Cardiac muscle cell (in vitro differentiated cells and primary cell): ENCODE results near the gene RNASE2. TPM values are rescaled to one million over a fixed set of nuclear protein-coding genes. Genes with fewer than 3 reads are reported as not detected.
"Not testable (repeated sequence)": the region's sequence is repeated elsewhere in the genome, so short reads cannot be mapped to it uniquely, and the experiment has no call there.

Experiments
- DNase-seq, 2 donors: peaks; one replicate each; pipeline versions ENCODE4 v3.0.0 to v3.0.0-alpha.2; 2010 to 2017; ENCODE audit warnings: low read depth in 1 of 2, low spot score in 1 of 2
- H3K27ac ChIP-seq: fragments of 200-600 bp; sonication (generic); 2 replicates; pipeline ENCODE4 v1.5.1; 2016
- H3K27me3 ChIP-seq: fragments of 200-600 bp; sonication (generic); 2 replicates; pipeline ENCODE4 v1.6.0; 2016; ENCODE audit warnings: control low read depth
- H3K36me3 ChIP-seq: fragments of 200-600 bp; sonication (generic); 2 replicates; pipeline ENCODE4 v1.5.1; 2016; ENCODE audit warnings: control low read depth
- H3K4me1 ChIP-seq: fragments of 200-600 bp; sonication (generic); 2 replicates; pipeline ENCODE4 v1.8.1; 2017; ENCODE audit warnings: low read depth, mild to moderate bottlenecking, mixed run types
- H3K4me3 ChIP-seq: fragments of 200-600 bp; sonication (generic); 2 replicates; pipeline ENCODE4 v1.5.1; 2016; ENCODE audit warnings: mild to moderate bottlenecking
- H3K9me3 ChIP-seq: fragments of 200-600 bp; sonication (generic); 2 replicates; pipeline ENCODE4 v1.5.1; 2017; ENCODE audit warnings: low read depth, mild to moderate bottlenecking, control low read depth
- CTCF ChIP-seq: IDR thresholded peaks from 2 replicates; pipeline ENCODE4 v1.5.1; 2012; ENCODE audit warnings: low read depth, mild to moderate bottlenecking, low read length
- polyA plus RNA-seq: library from polyadenylated mRNA; unstranded; fragments of >200 nt; fragmentation: Nextera tagmentation; extraction: Ambion mirVana; gene quantifications from 2 replicates; pipeline ENCODE4 v1.2.1, GENCODE V29; 2016
- total RNA-seq: library from RNA; depleted of rRNA; stranded (reverse); fragments of >200 nt; gene quantifications from 2 replicates; pipeline ENCODE4 v1.2.3, GENCODE V29; 2016

The RNASE2 gene
- total and polyA plus RNA-seq, 2 experiments from 2014 or later: not detected

GRCh38 chr14:20935303-20935984, 19.8 kb upstream of the RNASE2 start:
- DNase-seq: no peak
- no peaks in the 10 kb centered on the region for H3K27me3 ChIP-seq

GRCh38 chr14:20945146-20945545, 10.1 kb upstream of the RNASE2 start:
- not testable (repeated sequence) for DNase-seq, H3K36me3 ChIP-seq, H3K4me3 ChIP-seq, H3K27ac ChIP-seq, H3K27me3 ChIP-seq, H3K9me3 ChIP-seq, H3K4me1 ChIP-seq

More at GRCh38 chr14:20935303-20935984, 19.8 kb upstream of the RNASE2 start:
- H3K27ac ChIP-seq: no peak overlapping the region
- no peaks in the 10 kb centered on the region for H3K9me3 ChIP-seq
- no peaks in the 10 kb centered on the region for H3K36me3 ChIP-seq
- no peak for TF ChIP-seq CTCF
- no peak overlapping the region for H3K4me3 ChIP-seq
- H3K4me1 ChIP-seq: no peaks in the 10 kb centered on the region

- H3K4me1 ChIP-seq, H3K36me3 ChIP-seq, H3K27ac ChIP-seq: not testable (repeated sequence)
Observed at GRCh38 chr14:20946707-20947106, 8.6 kb upstream of the RNASE2 start.

GRCh38 chr14:20955538-20955873, 219 bp downstream of the RNASE2 start:
- not testable (repeated sequence) for H3K36me3 ChIP-seq, H3K4me3 ChIP-seq, DNase-seq, H3K9me3 ChIP-seq, H3K27me3 ChIP-seq, H3K4me1 ChIP-seq, H3K27ac ChIP-seq

More at GRCh38 chr14:20946707-20947106, 8.6 kb upstream of the RNASE2 start:
- not testable (repeated sequence) for DNase-seq, H3K4me3 ChIP-seq, H3K9me3 ChIP-seq, H3K27me3 ChIP-seq

- no peak for DNase-seq
- no peaks in the 10 kb centered on the region for H3K4me1 ChIP-seq
- peaks cover 4% of the 10 kb centered on the region for H3K27me3 ChIP-seq
- no peak for TF ChIP-seq CTCF
- H3K27ac ChIP-seq: no peak overlapping the region
- H3K36me3 ChIP-seq: no peaks in the 10 kb centered on the region
- no peak overlapping the region for H3K4me3 ChIP-seq
- no peaks in the 10 kb centered on the region for H3K9me3 ChIP-seq
Observed at GRCh38 chr14:20956376-20956976, 1.2 kb downstream of the RNASE2 start.

- H3K4me1 ChIP-seq, H3K27ac ChIP-seq, DNase-seq, H3K4me3 ChIP-seq, H3K36me3 ChIP-seq, H3K27me3 ChIP-seq, H3K9me3 ChIP-seq: not testable (repeated sequence)
Observed at GRCh38 chr14:20958946-20959345, 3.7 kb downstream of the RNASE2 start.

- peaks cover 3% of the 10 kb centered on the region for H3K4me1 ChIP-seq
- H3K27me3 ChIP-seq: peaks cover 6% of the 10 kb centered on the region
- H3K4me3 ChIP-seq: no peak overlapping the region
- no peaks in the 10 kb centered on the region for H3K36me3 ChIP-seq
- TF ChIP-seq CTCF: no peak
- H3K27ac ChIP-seq: no peak overlapping the region
- no peaks in the 10 kb centered on the region for H3K9me3 ChIP-seq
- no peak for DNase-seq
Observed at GRCh38 chr14:20969336-20969735, 14.0 kb downstream of the RNASE2 start.

- DNase-seq: no peak
- Histone ChIP-seq H3K4me1 (peaks cover 3% of the 10 kb centered on the region), H3K27ac (peak overlapping the region; percentile 82), H3K4me3 (peak overlapping the region; percentile 56), H3K36me3 (no peaks in the 10 kb centered on the region), H3K9me3 (no peaks in the 10 kb centered on the region), H3K27me3 (peaks cover 6% of the 10 kb centered on the region)
- no peak for TF ChIP-seq CTCF
Observed at GRCh38 chr14:20970647-20970982, 15.3 kb downstream of the RNASE2 start.
